Measurements from ENCODE around the gene INSM1. TPM values are rescaled to one million over a fixed set of nuclear protein-coding genes. Genes with fewer than 3 reads are reported as not detected.

INSM1 gene
- total RNA-seq, 1 experiment from 2014 or later: 3.3 TPM

DNA sequence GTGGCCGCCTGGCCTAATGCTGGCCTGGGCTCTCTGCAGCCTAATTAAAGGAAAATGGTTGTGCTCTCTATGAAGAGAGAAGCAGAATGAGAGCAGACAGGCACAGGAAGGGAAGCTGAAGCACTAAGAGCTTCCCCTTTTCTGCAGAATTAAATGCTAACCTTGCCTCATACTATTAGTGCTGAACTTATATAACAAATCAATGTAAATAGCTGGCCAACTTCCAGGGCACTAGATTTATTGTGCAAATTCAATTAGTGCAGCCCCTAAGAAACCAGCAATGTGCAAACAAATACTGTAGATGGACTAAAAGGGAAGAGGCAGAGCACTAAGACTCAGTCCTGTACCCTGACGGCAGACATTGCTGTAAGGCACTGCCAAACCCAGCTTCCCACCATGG lies 36.1 kb upstream of the INSM1 start:
- Mint-ChIP-seq H3K36me3 (no peaks in the 10 kb centered on the region), H3K9me3 (peaks cover 13% of the 10 kb centered on the region), H3K4me3 (no peak overlapping the region), H3K27me3 (ENCODE audit: low read depth) (no peaks in the 10 kb centered on the region), H3K4me1 (no peaks in the 10 kb centered on the region), H3K27ac (no peak overlapping the region)
- no peak for ATAC-seq
- ChIA-PET POLR2A (no interaction called here), CTCF (no interaction called here)
- no peak for TF ChIP-seq ZNF263 (CRISPR knock-in tag; IDR thresholded peaks at IDR 0.05; ENCODE audit: low read depth)
- no peak for TF ChIP-seq JAZF1 (CRISPR knock-in tag; IDR thresholded peaks at IDR 0.05)
- no peak for TF ChIP-seq RORB (CRISPR knock-in tag; IDR thresholded peaks at IDR 0.05)
- no peak for TF ChIP-seq ZNF396 (CRISPR knock-in tag; IDR thresholded peaks at IDR 0.05; ENCODE audit: borderline replicate concordance)
- no peak for TF ChIP-seq SMAD4 (CRISPR knock-in tag; IDR thresholded peaks at IDR 0.05)
- TF ChIP-seq, protein P1, sequence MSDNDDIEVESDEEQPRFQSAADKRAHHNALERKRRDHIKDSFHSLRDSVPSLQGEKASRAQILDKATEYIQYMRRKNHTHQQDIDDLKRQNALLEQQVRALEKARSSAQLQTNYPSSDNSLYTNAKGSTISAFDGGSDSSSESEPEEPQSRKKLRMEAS (CRISPR knock-in tag; IDR thresholded peaks at IDR 0.05): no peak
- no peak for TF ChIP-seq TEAD1 (CRISPR knock-in tag; IDR thresholded peaks at IDR 0.05)
- TF ChIP-seq, protein P2, sequence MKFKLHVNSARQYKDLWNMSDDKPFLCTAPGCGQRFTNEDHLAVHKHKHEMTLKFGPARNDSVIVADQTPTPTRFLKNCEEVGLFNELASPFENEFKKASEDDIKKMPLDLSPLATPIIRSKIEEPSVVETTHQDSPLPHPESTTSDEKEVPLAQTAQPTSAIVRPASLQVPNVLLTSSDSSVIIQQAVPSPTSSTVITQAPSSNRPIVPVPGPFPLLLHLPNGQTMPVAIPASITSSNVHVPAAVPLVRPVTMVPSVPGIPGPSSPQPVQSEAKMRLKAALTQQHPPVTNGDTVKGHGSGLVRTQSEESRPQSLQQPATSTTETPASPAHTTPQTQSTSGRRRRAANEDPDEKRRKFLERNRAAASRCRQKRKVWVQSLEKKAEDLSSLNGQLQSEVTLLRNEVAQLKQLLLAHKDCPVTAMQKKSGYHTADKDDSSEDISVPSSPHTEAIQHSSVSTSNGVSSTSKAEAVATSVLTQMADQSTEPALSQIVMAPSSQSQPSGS (CRISPR knock-in tag; IDR thresholded peaks at IDR 0.05; ENCODE audit: borderline replicate concordance, low read depth): no peak
- TF ChIP-seq, protein P3, sequence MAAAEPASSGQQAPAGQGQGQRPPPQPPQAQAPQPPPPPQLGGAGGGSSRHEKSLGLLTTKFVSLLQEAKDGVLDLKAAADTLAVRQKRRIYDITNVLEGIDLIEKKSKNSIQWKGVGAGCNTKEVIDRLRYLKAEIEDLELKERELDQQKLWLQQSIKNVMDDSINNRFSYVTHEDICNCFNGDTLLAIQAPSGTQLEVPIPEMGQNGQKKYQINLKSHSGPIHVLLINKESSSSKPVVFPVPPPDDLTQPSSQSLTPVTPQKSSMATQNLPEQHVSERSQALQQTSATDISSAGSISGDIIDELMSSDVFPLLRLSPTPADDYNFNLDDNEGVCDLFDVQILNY (CRISPR knock-in tag; IDR thresholded peaks at IDR 0.05): no peak
- no peak for TF ChIP-seq CREB1 (CRISPR knock-in tag; IDR thresholded peaks at IDR 0.05)
- TF ChIP-seq, protein P4, sequence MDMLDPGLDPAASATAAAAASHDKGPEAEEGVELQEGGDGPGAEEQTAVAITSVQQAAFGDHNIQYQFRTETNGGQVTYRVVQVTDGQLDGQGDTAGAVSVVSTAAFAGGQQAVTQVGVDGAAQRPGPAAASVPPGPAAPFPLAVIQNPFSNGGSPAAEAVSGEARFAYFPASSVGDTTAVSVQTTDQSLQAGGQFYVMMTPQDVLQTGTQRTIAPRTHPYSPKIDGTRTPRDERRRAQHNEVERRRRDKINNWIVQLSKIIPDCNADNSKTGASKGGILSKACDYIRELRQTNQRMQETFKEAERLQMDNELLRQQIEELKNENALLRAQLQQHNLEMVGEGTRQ (CRISPR knock-in tag; IDR thresholded peaks at IDR 0.05): no peak
- DNase-seq (ENCODE audit: low spot score): no peak

DNA sequence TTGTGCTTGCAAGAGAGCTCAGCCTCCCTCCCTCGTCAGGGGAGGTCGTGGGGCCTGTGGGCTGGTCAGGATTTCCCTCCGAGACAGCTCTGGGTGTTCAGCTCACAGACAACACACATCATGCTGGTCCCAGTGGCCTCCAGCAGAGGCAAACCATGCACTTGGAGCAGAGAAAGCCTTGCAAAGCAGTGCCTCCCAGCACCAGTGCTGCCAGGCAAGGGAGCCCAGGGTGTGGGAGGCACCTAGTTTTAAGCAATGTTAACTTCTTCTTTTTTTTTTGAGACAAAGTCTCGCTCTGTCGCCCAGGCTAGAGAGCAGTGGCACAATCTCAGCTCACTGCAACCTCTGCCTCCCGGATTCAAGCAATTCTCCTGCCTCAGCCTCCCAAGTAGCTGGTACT lies 34.0 kb upstream of the INSM1 start:
- CTCF ChIA-PET: interaction anchor here (0.7 to 1.4 kb wide), 2 partner anchors 151 to 260 kb away, joined by 3 to 5 read pairs; no protein-coding TSS in a partner anchor
- ATAC-seq: no peak
- Mint-ChIP-seq H3K36me3 (no peaks in the 10 kb centered on the region), H3K27me3 (ENCODE audit: low read depth) (no peaks in the 10 kb centered on the region; the same call in 1 of the 2 replicates), H3K9me3 (peaks cover 13% of the 10 kb centered on the region), H3K4me1 (no peaks in the 10 kb centered on the region), H3K27ac (no peak overlapping the region), H3K4me3 (no peak overlapping the region)
- DNase-seq (ENCODE audit: low spot score): no peak
- POLR2A ChIA-PET: no interaction called here
- TF ChIP-seq CBFB (CRISPR knock-in tag; IDR thresholded peaks at IDR 0.05; ENCODE audit: low read depth) (no peak), IRF2 (CRISPR knock-in tag; IDR thresholded peaks at IDR 0.05; ENCODE audit: borderline replicate concordance, low read depth) (no peak), HMGA2 (CRISPR knock-in tag; IDR thresholded peaks at IDR 0.05) (no peak), ZNF671 (CRISPR knock-in tag; IDR thresholded peaks at IDR 0.05) (no peak), NFE2L1 (CRISPR knock-in tag; IDR thresholded peaks at IDR 0.05) (no peak), CREM (CRISPR knock-in tag; IDR thresholded peaks at IDR 0.05) (no peak)
- TF ChIP-seq, protein P5, sequence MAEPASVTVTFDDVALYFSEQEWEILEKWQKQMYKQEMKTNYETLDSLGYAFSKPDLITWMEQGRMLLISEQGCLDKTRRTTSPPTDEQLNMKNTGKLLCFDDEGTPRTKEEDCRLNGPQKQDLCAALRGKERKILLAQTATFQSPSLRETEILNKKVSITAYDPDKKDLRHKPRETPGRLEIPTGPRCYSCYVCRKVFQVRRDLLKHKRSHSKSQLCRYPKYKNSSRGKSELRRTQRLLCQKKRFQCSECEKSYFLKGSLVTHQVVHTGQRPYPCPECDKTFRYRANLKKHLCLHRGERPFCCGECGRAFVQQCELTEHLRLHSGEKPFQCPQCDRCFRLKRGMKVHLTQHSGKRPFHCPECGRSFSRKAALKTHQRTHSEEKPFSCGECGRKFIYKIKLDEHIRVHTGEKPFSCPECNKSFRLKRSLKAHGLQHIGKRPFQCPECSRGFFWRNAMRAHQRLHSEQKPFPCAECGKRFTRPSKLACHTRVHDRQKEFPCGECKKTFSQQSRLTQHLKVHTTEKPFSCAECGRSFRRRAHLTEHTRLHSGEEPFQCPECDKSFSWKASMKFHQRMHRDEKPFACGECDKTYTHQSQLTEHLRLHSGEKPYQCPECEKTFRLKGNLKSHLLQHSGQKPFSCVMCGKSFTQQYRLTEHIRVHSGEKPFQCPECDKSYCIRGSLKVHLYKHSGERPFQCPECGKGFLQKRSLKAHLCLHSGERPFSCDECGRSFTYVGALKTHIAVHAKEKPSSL (CRISPR knock-in tag; conservative IDR thresholded peaks at IDR 0.05): no peak
- TF ChIP-seq, protein P6, sequence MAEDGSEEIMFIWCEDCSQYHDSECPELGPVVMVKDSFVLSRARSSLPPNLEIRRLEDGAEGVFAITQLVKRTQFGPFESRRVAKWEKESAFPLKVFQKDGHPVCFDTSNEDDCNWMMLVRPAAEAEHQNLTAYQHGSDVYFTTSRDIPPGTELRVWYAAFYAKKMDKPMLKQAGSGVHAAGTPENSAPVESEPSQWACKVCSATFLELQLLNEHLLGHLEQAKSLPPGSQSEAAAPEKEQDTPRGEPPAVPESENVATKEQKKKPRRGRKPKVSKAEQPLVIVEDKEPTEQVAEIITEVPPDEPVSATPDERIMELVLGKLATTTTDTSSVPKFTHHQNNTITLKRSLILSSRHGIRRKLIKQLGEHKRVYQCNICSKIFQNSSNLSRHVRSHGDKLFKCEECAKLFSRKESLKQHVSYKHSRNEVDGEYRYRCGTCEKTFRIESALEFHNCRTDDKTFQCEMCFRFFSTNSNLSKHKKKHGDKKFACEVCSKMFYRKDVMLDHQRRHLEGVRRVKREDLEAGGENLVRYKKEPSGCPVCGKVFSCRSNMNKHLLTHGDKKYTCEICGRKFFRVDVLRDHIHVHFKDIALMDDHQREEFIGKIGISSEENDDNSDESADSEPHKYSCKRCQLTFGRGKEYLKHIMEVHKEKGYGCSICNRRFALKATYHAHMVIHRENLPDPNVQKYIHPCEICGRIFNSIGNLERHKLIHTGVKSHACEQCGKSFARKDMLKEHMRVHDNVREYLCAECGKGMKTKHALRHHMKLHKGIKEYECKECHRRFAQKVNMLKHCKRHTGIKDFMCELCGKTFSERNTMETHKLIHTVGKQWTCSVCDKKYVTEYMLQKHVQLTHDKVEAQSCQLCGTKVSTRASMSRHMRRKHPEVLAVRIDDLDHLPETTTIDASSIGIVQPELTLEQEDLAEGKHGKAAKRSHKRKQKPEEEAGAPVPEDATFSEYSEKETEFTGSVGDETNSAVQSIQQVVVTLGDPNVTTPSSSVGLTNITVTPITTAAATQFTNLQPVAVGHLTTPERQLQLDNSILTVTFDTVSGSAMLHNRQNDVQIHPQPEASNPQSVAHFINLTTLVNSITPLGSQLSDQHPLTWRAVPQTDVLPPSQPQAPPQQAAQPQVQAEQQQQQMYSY (CRISPR knock-in tag; IDR thresholded peaks at IDR 0.05): no peak
- TF ChIP-seq, protein P7, sequence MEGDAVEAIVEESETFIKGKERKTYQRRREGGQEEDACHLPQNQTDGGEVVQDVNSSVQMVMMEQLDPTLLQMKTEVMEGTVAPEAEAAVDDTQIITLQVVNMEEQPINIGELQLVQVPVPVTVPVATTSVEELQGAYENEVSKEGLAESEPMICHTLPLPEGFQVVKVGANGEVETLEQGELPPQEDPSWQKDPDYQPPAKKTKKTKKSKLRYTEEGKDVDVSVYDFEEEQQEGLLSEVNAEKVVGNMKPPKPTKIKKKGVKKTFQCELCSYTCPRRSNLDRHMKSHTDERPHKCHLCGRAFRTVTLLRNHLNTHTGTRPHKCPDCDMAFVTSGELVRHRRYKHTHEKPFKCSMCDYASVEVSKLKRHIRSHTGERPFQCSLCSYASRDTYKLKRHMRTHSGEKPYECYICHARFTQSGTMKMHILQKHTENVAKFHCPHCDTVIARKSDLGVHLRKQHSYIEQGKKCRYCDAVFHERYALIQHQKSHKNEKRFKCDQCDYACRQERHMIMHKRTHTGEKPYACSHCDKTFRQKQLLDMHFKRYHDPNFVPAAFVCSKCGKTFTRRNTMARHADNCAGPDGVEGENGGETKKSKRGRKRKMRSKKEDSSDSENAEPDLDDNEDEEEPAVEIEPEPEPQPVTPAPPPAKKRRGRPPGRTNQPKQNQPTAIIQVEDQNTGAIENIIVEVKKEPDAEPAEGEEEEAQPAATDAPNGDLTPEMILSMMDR (IDR thresholded peaks at IDR 0.05): no peak
- TF ChIP-seq, protein P1 (CRISPR knock-in tag; IDR thresholded peaks at IDR 0.05): no peak
- TF ChIP-seq, protein P8, sequence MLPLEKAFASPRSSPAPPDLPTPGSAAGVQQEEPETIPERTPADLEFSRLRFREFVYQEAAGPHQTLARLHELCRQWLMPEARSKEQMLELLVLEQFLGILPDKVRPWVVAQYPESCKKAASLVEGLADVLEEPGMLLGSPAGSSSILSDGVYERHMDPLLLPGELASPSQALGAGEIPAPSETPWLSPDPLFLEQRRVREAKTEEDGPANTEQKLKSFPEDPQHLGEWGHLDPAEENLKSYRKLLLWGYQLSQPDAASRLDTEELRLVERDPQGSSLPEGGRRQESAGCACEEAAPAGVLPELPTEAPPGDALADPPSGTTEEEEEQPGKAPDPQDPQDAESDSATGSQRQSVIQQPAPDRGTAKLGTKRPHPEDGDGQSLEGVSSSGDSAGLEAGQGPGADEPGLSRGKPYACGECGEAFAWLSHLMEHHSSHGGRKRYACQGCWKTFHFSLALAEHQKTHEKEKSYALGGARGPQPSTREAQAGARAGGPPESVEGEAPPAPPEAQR (CRISPR knock-in tag; IDR thresholded peaks at IDR 0.05): no peak
- TF ChIP-seq, protein P9, sequence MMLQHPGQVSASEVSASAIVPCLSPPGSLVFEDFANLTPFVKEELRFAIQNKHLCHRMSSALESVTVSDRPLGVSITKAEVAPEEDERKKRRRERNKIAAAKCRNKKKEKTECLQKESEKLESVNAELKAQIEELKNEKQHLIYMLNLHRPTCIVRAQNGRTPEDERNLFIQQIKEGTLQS (CRISPR knock-in tag; conservative IDR thresholded peaks at IDR 0.05): no peak

Data from WTC11 (cell line).